Osteocyte (in vitro differentiated cells): ENCODE measurements around the gene UGT1A4. TPM values are rescaled to one million over a fixed set of nuclear protein-coding genes. Genes with fewer than 3 reads are reported as not detected.

Experiments
- DNase-seq: peaks from one replicate; pipeline ENCODE4 v3.0.0; 2021; ENCODE audit warnings: mixed read lengths; ENCODE audit not compliant: unreplicated experiment; ENCODE audit errors: extremely low spot score
- H3K27ac Mint-ChIP-seq: one replicate; pipeline ENCODE4 v1.8.0; 2021; ENCODE audit warnings: mild to moderate bottlenecking, mixed read lengths; ENCODE audit not compliant: unreplicated experiment
- H3K27me3 Mint-ChIP-seq: one replicate; pipeline ENCODE4 v1.8.0; 2021; ENCODE audit warnings: mixed read lengths; ENCODE audit not compliant: unreplicated experiment
- H3K36me3 Mint-ChIP-seq: one replicate; pipeline ENCODE4 v1.8.0; 2021; ENCODE audit warnings: mixed read lengths; ENCODE audit not compliant: unreplicated experiment
- H3K4me1 Mint-ChIP-seq: one replicate; pipeline ENCODE4 v1.8.0; 2021; ENCODE audit warnings: mixed read lengths; ENCODE audit not compliant: unreplicated experiment
- H3K4me3 Mint-ChIP-seq: one replicate; pipeline ENCODE4 v1.8.0; 2021; ENCODE audit warnings: mild to moderate bottlenecking, moderate library complexity, mixed read lengths; ENCODE audit not compliant: unreplicated experiment
- H3K9me3 Mint-ChIP-seq: one replicate; pipeline ENCODE4 v1.8.0; 2021; ENCODE audit warnings: mixed read lengths; ENCODE audit not compliant: unreplicated experiment
- total RNA-seq: library from RNA; stranded (reverse); gene quantifications from 2 replicates; pipeline ENCODE4 v1.2.1, GENCODE V29; 2021
- TF ChIP-seq, protein P1 (sequence below): fragments of 200-600 bp; sonication (generic); IDR thresholded peaks from 2 replicates; pipeline ENCODE4 v1.5.0; 2021; ENCODE audit warnings: antibody characterized with exemption, mild to moderate bottlenecking, moderate library complexity

Gene UGT1A4
- total RNA-seq, 1 donor from 2014 or later, result not detected

DNA sequence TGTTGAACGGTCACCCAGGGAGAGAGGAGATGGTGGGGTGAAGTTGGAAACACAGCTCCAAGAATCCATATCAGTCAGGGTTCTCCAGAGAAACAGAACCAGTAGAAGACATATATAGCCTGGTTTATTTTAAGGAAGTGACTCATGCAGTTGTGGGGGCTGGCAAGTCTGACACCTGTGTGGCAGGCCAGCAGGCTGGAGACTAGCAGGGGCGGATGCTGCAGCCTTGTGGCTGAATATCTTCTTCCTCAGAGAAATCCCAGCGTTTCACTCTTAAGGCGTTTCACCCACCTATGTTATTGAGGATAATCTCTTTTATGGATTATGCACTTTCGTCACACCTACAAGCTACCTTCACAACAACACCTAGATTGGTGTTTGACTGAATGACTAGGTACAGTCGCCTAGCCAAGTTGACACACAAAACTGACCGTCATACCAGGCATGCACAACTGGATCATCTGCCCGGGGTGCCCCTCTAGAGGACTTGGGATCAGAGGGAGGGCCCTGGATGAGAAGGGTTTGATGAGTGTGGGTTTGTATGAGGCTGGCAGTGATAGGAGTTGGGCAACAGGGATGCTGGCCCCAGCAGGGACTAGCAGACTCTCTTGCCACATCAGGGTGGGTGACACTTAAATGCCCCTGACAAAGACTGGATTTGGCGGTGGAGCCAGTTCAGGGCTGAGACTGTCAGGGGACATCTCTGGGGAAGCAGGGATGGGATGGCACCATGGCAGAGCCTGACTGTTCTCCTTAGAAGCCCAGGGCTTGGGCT is 83.0 kb downstream of the UGT1A4 start:
- Mint-ChIP-seq H3K27ac (no peak overlapping the region), H3K36me3 (no peaks in the 10 kb centered on the region), H3K27me3 (peaks cover 39% of the 10 kb centered on the region), H3K4me3 (no peak overlapping the region), H3K4me1 (no peaks in the 10 kb centered on the region), H3K9me3 (peaks cover 3% of the 10 kb centered on the region)
- TF ChIP-seq, protein P1, sequence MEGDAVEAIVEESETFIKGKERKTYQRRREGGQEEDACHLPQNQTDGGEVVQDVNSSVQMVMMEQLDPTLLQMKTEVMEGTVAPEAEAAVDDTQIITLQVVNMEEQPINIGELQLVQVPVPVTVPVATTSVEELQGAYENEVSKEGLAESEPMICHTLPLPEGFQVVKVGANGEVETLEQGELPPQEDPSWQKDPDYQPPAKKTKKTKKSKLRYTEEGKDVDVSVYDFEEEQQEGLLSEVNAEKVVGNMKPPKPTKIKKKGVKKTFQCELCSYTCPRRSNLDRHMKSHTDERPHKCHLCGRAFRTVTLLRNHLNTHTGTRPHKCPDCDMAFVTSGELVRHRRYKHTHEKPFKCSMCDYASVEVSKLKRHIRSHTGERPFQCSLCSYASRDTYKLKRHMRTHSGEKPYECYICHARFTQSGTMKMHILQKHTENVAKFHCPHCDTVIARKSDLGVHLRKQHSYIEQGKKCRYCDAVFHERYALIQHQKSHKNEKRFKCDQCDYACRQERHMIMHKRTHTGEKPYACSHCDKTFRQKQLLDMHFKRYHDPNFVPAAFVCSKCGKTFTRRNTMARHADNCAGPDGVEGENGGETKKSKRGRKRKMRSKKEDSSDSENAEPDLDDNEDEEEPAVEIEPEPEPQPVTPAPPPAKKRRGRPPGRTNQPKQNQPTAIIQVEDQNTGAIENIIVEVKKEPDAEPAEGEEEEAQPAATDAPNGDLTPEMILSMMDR, result no peak
- no peak for DNase-seq

DNA sequence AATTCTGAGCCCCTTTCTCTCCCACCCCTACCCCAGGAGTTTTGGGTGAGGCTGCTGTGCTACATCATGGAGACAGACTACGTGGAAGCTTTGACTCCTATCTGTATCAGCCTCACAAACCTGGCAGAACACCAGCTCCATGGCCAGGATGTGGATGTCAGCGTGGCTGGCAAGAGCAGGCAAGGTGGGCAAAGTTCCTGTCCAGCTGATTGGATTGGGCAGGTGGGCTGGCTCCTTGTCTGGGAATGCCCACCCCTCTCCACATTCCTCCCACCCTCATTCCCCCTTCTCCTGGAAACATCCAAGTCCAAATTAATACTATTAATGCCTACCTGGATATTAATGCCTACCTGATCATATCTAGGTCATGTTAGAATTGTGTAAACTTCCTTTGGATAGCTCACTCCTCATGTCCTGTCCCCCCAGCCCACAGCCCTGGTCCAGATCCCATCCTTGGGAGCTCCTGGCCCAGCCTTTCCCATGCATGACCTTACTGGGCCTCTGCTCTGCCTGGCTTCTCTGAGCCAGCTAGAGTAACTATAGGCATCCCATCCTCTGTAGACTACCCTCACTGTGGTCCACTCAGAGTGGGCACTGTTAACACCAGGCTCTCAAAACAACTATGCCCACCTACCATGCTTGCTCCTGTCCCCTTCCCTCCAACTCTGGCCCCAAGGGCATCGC is 83.7 kb downstream of the UGT1A4 start:
- Mint-ChIP-seq H3K9me3 (peaks cover 3% of the 10 kb centered on the region), H3K27ac (no peak overlapping the region), H3K4me3 (no peak overlapping the region), H3K36me3 (no peaks in the 10 kb centered on the region), H3K4me1 (no peaks in the 10 kb centered on the region), H3K27me3 (peaks cover 39% of the 10 kb centered on the region)
- TF ChIP-seq, protein P1, result no peak
- DNase-seq, result no peak

DNA sequence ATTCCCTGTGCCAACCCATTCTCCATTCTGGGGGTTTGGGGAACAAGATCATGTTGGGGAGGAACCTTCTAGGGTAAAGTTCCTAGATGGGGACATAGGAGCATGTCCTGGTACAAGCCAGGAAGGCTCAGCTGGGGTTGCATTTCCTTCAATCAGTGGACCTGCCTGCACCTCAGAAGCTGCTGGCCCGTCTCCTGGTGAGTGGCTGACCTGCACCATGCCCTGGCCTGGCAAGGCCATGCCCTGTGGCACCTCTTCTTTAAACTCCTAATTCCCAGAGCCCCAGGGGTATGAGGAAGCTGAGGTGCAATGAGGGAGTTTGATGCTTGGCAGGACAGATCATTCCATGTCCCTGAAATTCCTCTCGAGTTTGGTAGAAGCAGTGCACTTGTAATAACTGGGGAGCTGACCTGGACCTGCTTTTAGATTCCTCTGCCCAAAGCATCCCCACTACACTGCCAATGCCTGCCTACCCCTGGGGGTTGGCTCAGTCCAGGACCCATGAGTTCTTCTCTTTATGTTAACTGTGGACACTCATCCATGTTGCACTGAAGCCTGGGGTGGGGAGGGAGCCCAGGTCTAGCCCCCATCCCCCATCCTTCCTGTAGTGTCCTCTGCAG is 84.9 kb downstream of the UGT1A4 start:
- H3K27me3 Mint-ChIP-seq, result peaks cover 39% of the 10 kb centered on the region
- H3K4me3 Mint-ChIP-seq, result no peak overlapping the region
- peaks cover 3% of the 10 kb centered on the region for H3K9me3 Mint-ChIP-seq
- DNase-seq, result peak; percentile 65
- no peaks in the 10 kb centered on the region for H3K4me1 Mint-ChIP-seq
- H3K27ac Mint-ChIP-seq, result no peak overlapping the region
- no peaks in the 10 kb centered on the region for H3K36me3 Mint-ChIP-seq
- TF ChIP-seq, protein P1, result no peak

DNA sequence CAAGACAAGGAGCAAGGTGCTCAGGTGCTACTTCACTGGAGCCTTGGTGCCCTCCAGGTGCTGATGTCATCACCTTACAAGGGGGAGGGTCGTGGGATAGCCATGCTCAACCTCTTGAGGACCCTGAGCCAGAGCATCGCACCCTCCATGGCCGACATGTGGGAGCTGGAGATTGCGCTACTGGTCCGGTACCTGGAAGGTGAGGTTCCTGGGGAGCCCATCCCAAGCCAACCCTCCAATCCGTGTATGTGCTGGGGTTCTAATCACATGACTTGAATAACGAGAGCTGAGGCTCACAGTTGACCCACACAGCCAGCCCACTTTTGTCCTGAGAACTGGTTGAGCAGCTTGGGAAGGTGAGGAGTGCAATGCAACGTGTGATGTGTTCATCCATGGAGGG is 85.5 kb downstream of the UGT1A4 start:
- H3K4me1 Mint-ChIP-seq, result no peaks in the 10 kb centered on the region
- H3K27me3 Mint-ChIP-seq, result peaks cover 38% of the 10 kb centered on the region
- H3K4me3 Mint-ChIP-seq, result no peak overlapping the region
- DNase-seq, result peak; percentile 71
- H3K9me3 Mint-ChIP-seq, result peaks cover 3% of the 10 kb centered on the region
- TF ChIP-seq, protein P1, result no peak
- H3K27ac Mint-ChIP-seq, result no peak overlapping the region
- H3K36me3 Mint-ChIP-seq, result no peaks in the 10 kb centered on the region
